IPS DF 19.7 (cell line): ENCODE data around the gene SDC4.

Source experiments
- DNase-seq: peaks from one replicate; pipeline ENCODE4 v3.0.0-alpha.2; 2013; ENCODE audit warnings: low read depth, low spot score

Gene SDC4

GRCh38 chr20:45318948-45319347 lies 29.3 kb downstream of the SDC4 start:
- no peak for DNase-seq

- no peak for DNase-seq
Observed at GRCh38 chr20:45318386-45318939, 29.8 kb downstream of the SDC4 start.

GRCh38 chr20:45317826-45318225 lies 30.4 kb downstream of the SDC4 start:
- no peak for DNase-seq

- no peak for DNase-seq
Observed at GRCh38 chr20:45316150-45317080, 31.8 kb downstream of the SDC4 start.

- no peak for DNase-seq
Observed at GRCh38 chr20:45315672-45316071, 32.6 kb downstream of the SDC4 start.

DNA sequence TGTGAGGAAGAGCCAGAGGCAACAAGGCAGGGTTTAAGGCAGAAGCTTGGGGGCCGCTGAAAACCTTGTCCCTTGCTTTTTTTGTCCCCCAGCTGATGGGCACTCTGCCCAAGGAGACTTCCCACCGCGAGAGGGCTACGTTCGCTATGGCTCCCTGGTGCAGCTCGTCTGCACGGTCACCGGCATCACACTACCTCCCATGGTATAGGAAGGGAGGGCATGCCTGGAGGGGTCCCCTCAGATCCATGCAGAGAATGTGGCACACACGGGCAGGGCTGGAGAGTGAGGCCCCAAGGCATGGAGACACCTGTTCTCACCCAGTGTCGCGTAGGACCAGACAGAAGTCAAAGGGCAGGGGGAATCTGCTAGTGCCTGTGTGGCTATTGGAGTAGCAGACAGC lies 34.3 kb downstream of the SDC4 start:
- no peak for DNase-seq

- no peak for DNase-seq
Observed at GRCh38 chr20:45313065-45313695, 35.0 kb downstream of the SDC4 start.

DNA sequence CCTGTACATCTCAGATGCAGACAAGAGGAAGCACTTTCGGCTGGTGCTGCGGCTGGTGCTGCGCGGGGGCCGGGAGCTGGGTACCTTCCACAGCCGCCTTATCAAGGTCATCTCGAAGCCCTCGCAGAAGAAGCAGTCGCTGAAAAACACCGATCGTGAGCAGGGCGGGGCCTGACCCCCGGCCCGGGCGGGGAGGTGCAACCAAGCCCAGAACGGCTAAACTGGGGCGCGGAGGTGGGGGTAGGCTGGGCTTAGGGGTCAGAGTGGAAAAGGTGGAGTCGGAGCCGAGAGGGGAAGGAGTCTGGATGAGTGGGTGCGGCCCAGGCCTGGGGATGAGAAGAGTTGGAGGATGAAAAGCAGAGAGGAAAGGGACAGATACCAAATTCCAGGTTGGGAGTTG lies 36.0 kb downstream of the SDC4 start:
- no peak for DNase-seq

DNA sequence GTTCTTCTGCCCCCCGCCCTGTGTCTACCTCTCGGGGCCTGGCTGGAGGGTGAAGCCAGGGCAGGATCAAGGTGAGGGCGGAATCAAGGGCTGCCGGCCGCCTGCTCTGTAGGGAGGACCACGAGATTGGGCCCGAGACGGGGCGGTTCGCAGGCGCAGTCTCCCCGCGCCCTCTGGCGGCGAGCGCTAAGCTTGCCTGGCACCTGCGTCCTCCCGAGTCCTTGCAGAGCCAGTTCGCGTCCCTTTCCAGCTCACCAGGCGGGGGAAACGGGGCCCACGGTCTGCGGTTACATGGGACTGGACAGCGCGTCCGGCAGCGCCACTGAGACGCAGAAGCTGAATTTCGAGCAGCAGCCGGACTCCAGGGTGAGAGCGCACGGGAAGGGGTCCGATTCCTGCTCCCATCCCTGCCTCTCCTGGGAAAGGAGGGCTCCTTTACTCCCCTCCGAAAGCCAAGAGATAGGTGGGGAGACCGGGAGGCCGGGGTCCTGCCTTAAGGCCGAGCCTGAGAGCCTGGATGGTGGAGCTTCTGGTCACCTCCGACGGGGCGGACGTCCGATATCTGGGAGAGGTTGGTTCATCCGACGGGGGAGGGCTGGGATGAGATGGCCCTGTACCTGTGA lies 36.5 kb downstream of the SDC4 start:
- DNase-seq: no peak

GRCh38 chr20:45309075-45309474 lies 39.1 kb downstream of the SDC4 start:
- DNase-seq: no peak

DNA sequence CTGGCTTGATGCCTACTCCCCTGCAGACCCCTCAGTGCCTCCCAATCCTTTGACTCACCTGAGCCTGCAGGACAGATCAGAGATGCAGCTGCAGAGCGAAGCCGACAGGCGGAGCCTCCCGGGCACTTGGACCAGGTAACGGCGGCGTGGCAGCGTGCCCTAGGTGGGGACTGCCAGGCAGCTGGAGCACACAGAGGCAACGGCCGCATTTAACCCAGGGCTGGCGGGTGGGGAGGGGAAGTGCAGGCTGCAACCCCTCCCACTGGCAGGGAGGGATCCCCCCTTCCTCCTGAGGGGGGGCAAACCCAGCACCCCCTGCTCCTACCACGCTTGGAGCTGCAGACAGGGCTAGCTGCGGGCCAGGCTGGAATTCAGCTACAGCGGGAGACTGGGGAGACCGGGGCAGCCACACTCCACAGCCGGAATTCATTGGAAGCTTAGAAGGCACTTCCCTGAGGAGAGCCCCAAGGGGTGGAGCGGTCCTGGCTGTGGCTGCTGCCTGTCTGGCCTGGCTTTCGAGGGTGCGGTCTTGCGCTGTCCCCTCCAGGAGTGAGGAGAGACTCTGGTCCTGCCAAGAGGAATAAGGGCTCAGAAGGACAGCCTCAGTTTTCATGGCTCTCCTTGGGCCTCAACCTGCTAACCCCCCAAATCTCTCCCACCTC lies 40.0 kb downstream of the SDC4 start, which contains the start of gene MATN4:
Gene MATN4, minus strand, starts transcription at position 183 of the 662 bp plus-strand sequence. CDS start 2,717 bp downstream, outside the sequence.
- DNase-seq: no peak

DNA sequence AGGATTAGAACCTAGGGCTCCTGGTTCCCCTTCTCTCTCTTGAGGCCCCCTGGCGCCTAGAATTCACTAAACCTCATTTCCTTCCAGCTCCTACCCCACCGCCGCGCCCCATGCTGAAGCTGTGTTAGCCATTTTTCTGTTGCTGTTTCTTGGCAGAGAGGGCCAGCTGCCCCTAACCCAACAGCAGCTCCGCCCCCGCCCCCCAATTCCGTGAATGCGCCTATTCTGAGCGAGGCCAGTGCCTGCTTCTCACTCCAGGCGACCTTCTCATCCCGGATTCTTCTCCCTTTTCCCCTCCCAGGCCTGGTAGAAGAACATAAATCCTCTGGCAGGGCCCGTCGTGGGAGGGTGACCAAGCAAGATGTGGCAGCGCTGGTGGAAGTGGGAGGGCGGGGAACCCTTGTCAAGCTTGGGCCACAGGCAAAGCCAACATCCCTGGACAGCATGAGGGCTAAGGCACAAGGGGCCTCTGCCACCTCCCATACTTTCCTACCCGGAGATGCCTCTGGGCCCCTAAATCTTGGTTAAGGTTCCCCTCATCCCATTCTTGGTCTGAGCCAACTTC lies 41.1 kb downstream of the SDC4 start:
- no peak for DNase-seq

DNA sequence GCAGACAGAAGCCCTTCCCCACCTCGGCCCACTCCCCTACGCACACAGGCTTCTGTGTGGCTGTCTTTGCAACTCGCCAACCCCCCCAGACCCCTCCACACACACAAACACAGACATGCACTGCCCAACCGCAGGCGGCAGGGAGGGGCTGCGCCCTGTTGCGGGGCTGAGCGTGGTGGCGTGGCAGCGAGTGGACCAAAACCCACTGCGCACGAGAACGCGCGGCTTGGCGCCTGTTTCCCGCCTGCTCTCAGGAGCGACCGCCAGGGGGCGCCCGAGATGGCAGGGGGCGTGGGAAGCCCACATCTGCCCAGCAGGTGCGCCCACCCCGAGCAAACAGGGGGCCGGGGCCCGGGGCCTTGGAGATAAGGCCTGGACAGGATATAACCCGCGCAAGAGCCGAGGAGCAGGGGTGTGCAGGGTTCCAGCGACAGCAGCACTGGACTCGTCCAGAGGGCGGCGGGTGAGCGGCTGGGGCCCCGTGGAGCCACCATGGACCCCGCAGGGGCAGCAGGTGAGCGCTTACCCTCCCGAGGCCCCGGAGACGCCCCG lies 41.7 kb downstream of the SDC4 start, which contains the start of gene RBPJL:
Gene RBPJL, plus strand, starts transcription at position 410 of the 552 bp plus-strand sequence. Its CDS starts 83 bp downstream, at position 493.
- no peak for DNase-seq

DNA sequence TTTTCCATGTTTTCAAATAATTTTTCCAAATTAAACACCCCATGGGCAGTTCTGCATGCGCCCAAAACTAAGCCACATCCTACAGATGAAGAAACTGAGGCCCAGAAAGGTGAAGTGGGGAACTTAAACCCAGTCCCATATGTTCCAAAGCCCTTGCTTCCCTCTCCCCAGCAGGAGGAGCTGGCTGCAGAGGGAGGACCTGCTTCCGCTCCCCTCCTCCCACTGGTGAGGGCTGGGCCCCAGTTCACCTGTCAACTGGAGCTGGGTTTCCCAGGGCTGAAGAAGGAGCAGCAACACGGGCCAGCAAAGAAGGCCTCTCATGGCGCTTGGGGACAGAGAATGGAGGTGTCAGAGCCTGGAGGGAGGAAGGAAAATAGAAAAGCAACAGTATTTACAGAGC lies 43.0 kb downstream of the SDC4 start:
- no peak for DNase-seq

GRCh38 chr20:45304464-45304999 lies 43.7 kb downstream of the SDC4 start:
- DNase-seq: no peak

DNA sequence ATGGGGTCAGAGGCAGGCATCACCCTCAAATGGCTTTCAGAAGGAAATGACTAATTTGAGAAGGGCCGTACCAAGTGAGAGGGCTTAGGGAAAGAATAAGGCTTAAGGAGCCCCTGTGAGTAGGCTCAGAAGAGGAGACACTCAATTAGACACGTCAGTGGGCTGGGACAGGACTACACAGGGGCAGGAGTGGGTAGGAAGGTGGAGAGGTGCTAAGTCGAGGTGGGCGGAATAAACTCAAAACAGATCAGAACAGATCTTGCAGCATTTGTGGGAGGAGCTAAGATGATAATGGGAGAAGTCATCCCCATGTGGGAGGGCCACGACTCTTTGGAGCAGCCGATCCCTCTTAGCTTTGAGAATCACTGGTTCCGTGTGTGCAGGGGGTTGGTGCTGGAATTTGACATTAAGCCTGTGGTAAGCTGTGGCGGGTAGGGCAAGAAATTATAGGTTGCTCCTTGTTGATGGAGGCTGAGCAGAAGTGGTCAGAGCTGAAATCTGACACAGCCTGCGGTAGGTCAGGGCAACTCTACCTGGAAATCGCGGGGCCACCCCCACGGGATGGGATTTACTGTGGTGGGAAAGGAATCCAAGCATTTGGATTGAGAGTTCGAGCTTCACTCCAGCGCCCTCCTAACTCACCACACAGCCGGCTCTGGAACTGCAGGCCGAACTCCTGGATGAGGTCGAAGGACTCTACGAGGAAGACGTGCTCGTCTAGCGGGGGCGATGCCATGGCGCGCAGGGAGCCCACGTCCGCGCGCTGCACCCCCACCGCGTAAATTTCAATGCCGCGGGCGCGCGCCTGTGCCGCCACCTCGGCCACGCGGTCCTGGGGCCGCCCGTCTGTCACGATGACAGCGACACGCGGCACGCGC lies 44.4 kb downstream of the SDC4 start:
- no peak for DNase-seq

GRCh38 chr20:45301824-45302271 lies 46.4 kb downstream of the SDC4 start:
- no peak for DNase-seq

DNA sequence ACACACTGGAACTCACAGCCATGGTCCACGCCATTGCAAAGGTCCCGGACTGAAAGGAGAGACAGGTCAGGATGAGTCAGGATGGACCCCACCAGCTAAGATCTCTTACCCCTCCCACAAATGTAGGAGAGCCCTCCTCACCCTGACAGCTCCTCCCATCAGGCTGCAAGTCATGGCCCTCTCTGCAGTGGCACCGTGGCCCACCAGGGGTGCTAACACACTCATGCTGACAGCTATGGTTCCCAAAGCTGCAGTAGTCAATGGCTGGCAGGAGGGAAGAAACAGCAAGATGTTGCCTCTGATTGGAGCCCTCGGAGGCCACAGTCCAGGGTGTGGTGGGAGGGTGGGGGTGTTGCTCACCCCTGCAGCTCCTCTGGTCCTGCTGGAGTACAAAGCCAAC lies 47.3 kb downstream of the SDC4 start:
- no peak for DNase-seq

- no peak for DNase-seq
Observed at GRCh38 chr20:45299786-45300185, 48.4 kb downstream of the SDC4 start.
